ENCODE results near the gene MORN3. TPM values are rescaled to one million over a fixed set of nuclear protein-coding genes. Genes with fewer than 3 reads are reported as not detected.
"Not testable (repeated sequence)": the region's sequence is repeated elsewhere in the genome, so short reads cannot be mapped to it uniquely, and the experiment has no call there.

The MORN3 gene
- total and polyA plus RNA-seq, 4 donors: 2.4 to 5.8 (median 3.0) TPM

DNA sequence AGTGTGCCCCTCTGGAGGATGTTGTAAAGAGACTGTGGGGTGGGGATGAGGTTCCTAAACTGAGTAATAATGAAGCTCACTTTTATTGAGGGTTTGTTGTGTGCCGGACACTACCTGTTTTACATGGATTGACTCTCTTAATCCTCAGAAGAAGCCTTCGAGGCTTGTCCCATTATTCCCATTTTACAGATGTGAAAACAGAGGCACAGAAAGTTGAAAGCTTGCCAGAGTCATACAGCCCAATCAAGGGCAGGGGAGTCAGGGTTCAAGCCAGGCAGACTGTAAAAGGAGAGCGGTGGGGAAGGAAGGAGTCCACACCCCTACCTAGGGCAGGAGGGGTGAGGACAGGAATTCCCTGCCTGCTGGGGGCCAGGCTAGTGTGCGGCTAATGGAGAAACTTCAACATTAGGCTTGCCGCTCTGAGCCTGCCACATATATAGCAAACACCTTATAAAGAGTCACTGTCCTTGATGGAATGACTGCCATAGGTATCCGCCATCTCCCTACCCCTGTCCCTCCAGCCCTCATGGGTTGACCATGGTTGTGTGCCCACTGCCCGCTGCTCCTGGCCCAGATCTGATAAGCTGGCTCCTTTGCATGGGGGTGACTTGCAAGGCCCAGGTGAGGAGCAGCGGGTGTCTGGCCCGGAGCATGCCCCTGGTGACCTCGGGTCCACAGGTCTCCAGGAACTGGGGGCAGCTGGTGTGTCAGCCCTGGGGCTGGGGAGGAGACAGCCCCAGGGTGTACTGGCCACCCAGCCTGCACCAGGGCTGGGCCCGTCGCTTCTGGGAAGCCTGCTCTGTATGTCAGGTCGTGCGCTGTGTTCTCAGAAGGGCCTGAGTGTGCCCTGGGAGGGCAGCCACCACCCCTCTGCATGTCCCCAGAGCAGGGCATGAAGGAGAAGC, 30.9 kb downstream of the MORN3 start:
- TF ChIP-seq, protein P1, sequence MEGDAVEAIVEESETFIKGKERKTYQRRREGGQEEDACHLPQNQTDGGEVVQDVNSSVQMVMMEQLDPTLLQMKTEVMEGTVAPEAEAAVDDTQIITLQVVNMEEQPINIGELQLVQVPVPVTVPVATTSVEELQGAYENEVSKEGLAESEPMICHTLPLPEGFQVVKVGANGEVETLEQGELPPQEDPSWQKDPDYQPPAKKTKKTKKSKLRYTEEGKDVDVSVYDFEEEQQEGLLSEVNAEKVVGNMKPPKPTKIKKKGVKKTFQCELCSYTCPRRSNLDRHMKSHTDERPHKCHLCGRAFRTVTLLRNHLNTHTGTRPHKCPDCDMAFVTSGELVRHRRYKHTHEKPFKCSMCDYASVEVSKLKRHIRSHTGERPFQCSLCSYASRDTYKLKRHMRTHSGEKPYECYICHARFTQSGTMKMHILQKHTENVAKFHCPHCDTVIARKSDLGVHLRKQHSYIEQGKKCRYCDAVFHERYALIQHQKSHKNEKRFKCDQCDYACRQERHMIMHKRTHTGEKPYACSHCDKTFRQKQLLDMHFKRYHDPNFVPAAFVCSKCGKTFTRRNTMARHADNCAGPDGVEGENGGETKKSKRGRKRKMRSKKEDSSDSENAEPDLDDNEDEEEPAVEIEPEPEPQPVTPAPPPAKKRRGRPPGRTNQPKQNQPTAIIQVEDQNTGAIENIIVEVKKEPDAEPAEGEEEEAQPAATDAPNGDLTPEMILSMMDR (IDR thresholded peaks at IDR 0.05; ENCODE audit: control extremely low read depth, extremely low read depth): no peak
- no peak for DNase-seq
- Histone ChIP-seq H3K27ac (ENCODE audit: low read depth in 1 of 2, low read length in 1 of 2) (no peak overlapping the region), H3K27me3 (ENCODE audit: control insufficient read depth in 3 of 3, insufficient read depth in 3 of 3, low read length in 2 of 3) (no peaks in the 10 kb centered on the region), H3K36me3 (ENCODE audit: control insufficient read depth in 4 of 4, insufficient read depth in 4 of 4, low read length in 4 of 4) (peaks cover 0 to 10% (median 0%) of the 10 kb centered on the region in 4 donors), H3K4me1 (ENCODE audit: control insufficient read depth in 5 of 5, insufficient read depth in 5 of 5, low read length in 5 of 5) (peaks cover 0 to 10% (median 0%) of the 10 kb centered on the region in 5 donors), H3K9ac (ENCODE audit: insufficient read depth in 1 of 2, low read length in 2 of 2) (no peak overlapping the region), H3K4me3 (no peak overlapping the region), H3K9me3 (ENCODE audit: control insufficient read depth in 4 of 4, insufficient read depth in 3 of 4, low read length in 3 of 4) (no peaks in the 10 kb centered on the region)
- WGBS, 2 donors: 91 to 96% methylated on average over 14 of the region's 14 CpGs
- ATAC-seq (ENCODE audit: insufficient read depth, low FRiP score): no peak

DNA sequence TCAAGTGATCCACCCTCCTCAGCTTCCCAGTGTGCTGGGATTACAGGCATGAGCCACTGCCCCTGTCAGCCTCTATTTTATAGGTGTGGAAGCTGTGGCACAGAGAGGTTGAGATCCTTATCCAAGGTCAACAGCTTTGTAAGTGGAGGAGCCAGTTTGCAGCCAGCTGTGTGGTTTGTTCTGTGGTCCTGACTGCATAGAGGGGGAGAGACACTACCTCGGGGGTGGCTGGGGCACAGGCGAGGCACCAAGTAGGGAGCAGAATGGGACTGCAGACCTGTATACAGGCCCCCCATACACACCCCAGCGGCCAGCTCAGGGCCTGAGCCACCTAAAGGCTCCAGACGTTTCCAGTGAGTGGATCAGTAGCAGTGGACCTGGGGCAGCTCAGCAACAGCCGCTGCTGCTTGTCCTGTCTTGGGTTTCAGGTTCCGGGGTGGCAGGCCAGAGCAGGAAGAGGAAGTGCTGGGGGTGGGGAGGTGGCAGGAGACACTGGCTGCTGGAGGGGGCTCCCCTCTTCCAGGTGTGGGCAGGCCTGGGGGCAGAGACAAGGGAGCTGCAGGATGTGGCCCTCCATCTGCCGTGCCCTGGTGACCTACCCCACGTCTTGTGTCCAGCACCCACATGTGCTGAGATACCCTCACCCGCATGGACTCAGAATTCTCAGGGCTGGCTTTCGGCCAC, 32.1 kb downstream of the MORN3 start:
- peaks cover 0 to 10% (median 0%) of the 10 kb centered on the region in 4 donors for H3K36me3 ChIP-seq (ENCODE audit: control insufficient read depth in 4 of 4, insufficient read depth in 4 of 4, low read length in 4 of 4)
- TF ChIP-seq, protein P1 (IDR thresholded peaks at IDR 0.05; ENCODE audit: control extremely low read depth, extremely low read depth): no peak
- H3K27ac ChIP-seq (ENCODE audit: low read depth in 1 of 2, low read length in 1 of 2): peak overlapping the region in 1 of 2 donors; percentile 50
- 38 to 42% methylated on average over 10 of the region's 10 CpGs for WGBS, 2 donors
- H3K27me3 ChIP-seq (ENCODE audit: control insufficient read depth in 3 of 3, insufficient read depth in 3 of 3, low read length in 2 of 3): no peaks in the 10 kb centered on the region
- no peaks in the 10 kb centered on the region for H3K9me3 ChIP-seq (ENCODE audit: control insufficient read depth in 4 of 4, insufficient read depth in 3 of 4, low read length in 3 of 4)
- DNase-seq (no peak), ATAC-seq (ENCODE audit: insufficient read depth, low FRiP score) (no peak)
- H3K9ac ChIP-seq (ENCODE audit: insufficient read depth in 1 of 2, low read length in 2 of 2): no peak overlapping the region
- H3K4me3 ChIP-seq: no peak overlapping the region
- peaks cover 0 to 16% (median 7%) of the 10 kb centered on the region in 5 donors for H3K4me1 ChIP-seq (ENCODE audit: control insufficient read depth in 5 of 5, insufficient read depth in 5 of 5, low read length in 5 of 5)

DNA sequence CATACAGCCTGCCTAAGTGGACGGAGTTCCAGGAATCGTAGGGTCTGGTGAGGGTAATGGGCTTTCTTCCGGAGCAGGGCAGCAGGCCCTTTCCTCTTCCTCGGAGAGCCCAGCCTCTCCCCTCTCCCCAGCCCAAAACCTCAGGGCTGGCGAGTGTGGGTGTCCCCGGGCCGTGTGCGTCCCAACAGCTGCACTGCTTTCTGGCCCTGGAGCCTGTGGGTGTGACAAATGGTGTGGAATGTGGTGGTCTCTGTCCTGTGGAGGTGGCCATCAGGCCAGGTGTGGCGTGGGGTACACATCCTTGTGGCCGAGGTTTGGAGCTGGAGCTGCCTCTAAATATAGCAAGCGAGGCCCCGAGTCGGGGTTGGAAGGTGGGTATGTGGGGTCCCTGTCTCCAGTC, 34.6 kb downstream of the MORN3 start:
- H3K27ac ChIP-seq (ENCODE audit: low read depth in 1 of 2, low read length in 1 of 2): no peak overlapping the region
- no peak overlapping the region for H3K4me3 ChIP-seq
- no peak overlapping the region for H3K9ac ChIP-seq (ENCODE audit: insufficient read depth in 1 of 2, low read length in 2 of 2)
- H3K4me1 ChIP-seq (ENCODE audit: control insufficient read depth in 5 of 5, insufficient read depth in 5 of 5, low read length in 5 of 5): peaks cover 0 to 21% (median 7%) of the 10 kb centered on the region in 5 donors
- no peaks in the 10 kb centered on the region for H3K36me3 ChIP-seq (ENCODE audit: control insufficient read depth in 4 of 4, insufficient read depth in 4 of 4, low read length in 4 of 4)
- WGBS, 2 donors: 65 to 84% methylated on average over 13 of the region's 13 CpGs
- DNase-seq (no peak), ATAC-seq (ENCODE audit: insufficient read depth, low FRiP score) (no peak)
- no peaks in the 10 kb centered on the region for H3K27me3 ChIP-seq (ENCODE audit: control insufficient read depth in 3 of 3, insufficient read depth in 3 of 3, low read length in 2 of 3)
- no peaks in the 10 kb centered on the region for H3K9me3 ChIP-seq (ENCODE audit: control insufficient read depth in 4 of 4, insufficient read depth in 3 of 4, low read length in 3 of 4)
- TF ChIP-seq, protein P1 (IDR thresholded peaks at IDR 0.05; ENCODE audit: control extremely low read depth, extremely low read depth): no peak

DNA sequence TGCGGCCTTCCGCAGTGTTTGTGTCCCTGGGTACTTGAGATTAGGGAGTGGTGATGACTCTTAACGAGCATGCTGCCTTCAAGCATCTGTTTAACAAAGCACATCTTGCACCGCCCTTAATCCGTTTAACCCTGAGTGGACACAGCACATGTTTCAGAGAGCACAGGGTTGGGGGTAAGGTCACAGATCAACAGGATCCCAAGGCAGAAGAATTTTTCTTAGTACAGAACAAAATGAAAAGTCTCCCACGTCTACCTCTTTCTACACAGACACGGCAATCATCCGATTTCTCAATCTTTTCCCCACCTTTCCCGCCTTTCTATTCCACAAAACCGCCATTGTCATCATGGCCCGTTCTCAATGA, 35.6 kb downstream of the MORN3 start:
- not testable (repeated sequence) for ATAC-seq (ENCODE audit: insufficient read depth, low FRiP score); DNase-seq; H3K9ac ChIP-seq (ENCODE audit: insufficient read depth in 1 of 2, low read length in 2 of 2); H3K4me3 ChIP-seq; H3K27me3 ChIP-seq (ENCODE audit: control insufficient read depth in 3 of 3, insufficient read depth in 3 of 3, low read length in 2 of 3); H3K36me3 ChIP-seq (ENCODE audit: control insufficient read depth in 4 of 4, insufficient read depth in 4 of 4, low read length in 4 of 4); H3K27ac ChIP-seq (ENCODE audit: low read depth in 1 of 2, low read length in 1 of 2); H3K9me3 ChIP-seq (ENCODE audit: control insufficient read depth in 4 of 4, insufficient read depth in 3 of 4, low read length in 3 of 4)
- WGBS, 2 donors: 54 to 82% methylated on average over 4 of the region's 11 CpGs
- peaks cover 2 to 28% (median 7%) of the 10 kb centered on the region in 5 donors for H3K4me1 ChIP-seq (ENCODE audit: control insufficient read depth in 5 of 5, insufficient read depth in 5 of 5, low read length in 5 of 5)
